GM19397 (cell line): ENCODE results near the gene CAVIN3.
"Not testable (repeated sequence)": the region's sequence is repeated elsewhere in the genome, so short reads cannot be mapped to it uniquely, and the experiment has no call there.

ENCODE experiments used
- ATAC-seq: cut with Tn5 transposase; IDR thresholded peaks from one replicate; pipeline ENCODE4 v1.9.1; 2021; ENCODE audit warnings: mild to moderate bottlenecking, moderate library complexity; ENCODE audit not compliant: unreplicated experiment

Gene CAVIN3

DNA sequence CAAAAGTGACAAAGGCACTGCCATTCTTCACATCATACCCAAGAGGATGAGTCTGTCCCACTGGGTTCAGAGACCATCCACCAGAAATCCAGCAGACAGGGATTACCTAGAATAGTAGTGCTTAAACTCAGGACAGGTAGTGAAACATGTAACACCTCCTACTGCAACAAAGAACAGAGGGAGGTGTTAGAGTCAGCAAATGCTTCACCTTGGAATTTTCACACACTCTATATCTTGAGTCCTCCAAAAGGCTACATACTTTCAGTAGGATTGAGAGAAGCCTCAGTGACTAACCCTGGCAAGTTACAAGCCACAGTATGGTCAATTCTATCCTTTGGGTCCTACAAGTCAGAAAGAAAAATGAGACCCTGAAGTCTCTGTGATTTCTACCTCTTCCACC, 6.0 kb upstream of the CAVIN3 start:
- no peak for ATAC-seq

- no peak for ATAC-seq
These were observed 3.1 kb upstream of the CAVIN3 start for GRCh38 chr11:6323291-6323905.

DNA sequence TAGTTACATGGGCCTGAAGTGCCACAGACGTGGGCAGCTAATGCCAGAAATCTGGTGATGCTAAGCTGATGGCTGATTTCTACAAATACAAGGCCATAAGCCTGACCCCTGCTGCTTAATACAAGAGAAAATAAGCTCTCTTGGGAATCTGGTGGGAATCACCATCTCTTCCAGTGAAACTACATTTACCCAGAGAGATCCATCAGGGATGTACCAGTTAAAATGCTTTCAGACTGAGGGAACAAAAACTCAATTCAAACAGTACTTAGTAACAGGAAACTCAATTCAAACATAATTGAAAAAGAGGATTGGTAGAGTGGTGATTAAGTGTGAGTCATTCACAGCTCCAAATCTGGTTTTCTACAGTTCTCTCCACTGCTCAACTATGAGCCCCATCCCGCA, 1.7 kb upstream of the CAVIN3 start:
- ATAC-seq, result no peak

GRCh38 chr11:6321356-6321755, 1.1 kb upstream of the CAVIN3 start:
- no peak for ATAC-seq

DNA sequence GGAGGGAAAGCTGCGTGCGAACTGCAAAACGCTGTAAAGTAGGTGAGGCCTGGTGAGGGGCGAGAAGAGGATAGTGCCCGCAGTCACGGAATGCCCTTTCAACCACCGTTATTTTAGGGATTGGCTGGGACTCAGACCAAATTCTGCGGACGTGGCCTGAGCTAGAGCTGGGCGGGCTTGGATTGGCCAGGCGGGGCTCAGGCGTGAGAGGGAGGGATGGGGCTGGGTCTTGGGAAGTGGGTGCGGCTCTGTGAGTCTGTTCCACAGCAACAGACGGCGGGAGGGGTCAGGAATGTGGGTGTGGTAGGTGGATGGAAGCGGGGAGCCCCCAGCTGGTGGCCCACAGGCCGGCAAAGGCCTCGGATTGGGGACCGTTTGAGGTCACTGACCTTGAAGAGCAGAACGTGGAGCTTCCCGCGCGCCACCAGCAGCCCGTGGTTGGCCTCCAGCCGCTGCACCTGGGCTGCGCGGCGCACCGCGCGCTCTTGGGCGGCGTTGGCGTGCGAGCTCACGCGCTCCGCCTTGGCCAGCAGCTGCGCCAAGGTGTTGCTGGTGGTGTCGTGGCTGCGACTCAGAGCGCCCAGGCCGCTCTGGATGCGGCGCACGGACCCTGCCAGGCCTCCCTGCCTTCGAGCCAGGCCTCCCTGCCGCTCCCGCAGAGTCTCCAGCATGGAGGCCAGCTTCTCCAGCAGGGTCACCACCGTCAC, 444 bp downstream of the CAVIN3 start:
- ATAC-seq, result peak; percentile 49

DNA sequence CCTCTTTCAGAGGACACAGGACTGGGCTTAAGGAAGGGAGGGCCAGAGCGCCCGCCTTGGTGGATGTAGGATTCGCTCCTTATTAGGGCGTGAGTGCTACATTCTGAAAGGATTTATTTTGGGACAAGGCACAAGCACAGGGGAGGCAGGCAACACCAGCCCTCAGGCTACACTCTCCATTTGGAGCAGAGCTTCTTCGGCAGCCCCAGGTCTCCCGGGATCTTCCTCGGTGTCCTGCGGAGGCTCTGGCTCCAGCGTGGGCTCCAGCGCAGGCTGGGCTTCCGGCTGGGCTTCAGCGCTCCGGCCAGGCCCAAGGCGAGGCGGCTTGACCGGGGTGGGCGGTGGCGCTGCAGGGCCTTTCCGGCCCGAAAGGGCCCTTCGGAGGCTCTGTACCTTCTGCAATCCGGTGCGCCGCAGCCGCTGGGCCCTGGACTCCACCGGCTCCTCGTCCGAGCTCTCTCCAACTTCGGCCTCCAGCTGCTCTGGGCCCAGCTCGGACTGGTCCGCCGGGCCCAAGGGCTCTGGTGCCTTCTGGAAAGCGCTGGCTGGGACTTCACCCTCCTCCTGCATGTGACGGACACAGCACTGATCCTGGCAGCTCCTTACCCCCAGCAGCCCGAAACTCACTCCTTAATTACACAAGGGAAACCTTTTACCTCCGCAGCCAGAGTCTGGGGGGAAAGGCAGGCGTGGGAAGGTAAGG, 1.1 kb downstream of the CAVIN3 start:
- ATAC-seq, result no peak

- no peak for ATAC-seq
These were observed 2.1 kb downstream of the CAVIN3 start for GRCh38 chr11:6318204-6318603.

DNA sequence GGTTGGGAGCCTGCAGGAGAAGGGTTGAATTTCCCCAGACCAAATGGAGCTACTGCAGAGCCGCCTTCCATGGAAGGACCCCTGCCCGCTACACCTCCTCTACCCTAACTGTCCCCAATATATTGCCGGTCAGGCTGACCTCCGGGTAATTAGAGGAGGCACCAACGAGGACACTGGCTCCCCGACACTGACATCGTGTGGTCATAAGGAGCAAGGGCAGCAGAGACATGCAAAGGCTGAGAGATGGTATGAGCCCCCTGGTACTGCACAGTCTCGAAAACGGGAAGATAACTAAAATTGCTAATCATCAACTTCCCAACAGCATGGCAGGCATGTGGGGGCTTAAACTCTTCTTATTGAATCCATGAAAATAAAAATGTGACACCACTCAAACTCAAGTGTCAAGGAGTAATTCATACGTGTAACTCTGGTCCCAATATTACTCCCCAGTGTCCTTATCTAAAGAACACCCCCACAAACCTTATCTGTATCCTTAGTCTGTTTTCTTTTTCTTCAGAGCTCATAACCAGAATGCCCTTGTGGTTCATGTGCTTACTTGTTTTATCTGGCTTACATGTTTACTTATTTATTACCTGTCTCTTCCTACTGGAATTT, 4.4 kb downstream of the CAVIN3 start:
- peak; percentile 49 for ATAC-seq

- ATAC-seq, result no peak
These were observed 8.2 kb downstream of the CAVIN3 start for GRCh38 chr11:6312106-6312505.

- ATAC-seq, result no peak
These were observed 12.4 kb downstream of the CAVIN3 start for GRCh38 chr11:6307876-6308275.

- no peak for ATAC-seq
These were observed 15.0 kb downstream of the CAVIN3 start for GRCh38 chr11:6305297-6305696.

- no peak for ATAC-seq
These were observed 16.6 kb downstream of the CAVIN3 start for GRCh38 chr11:6303661-6304060.

GRCh38 chr11:6301096-6301495, 19.2 kb downstream of the CAVIN3 start:
- ATAC-seq, result no peak

DNA sequence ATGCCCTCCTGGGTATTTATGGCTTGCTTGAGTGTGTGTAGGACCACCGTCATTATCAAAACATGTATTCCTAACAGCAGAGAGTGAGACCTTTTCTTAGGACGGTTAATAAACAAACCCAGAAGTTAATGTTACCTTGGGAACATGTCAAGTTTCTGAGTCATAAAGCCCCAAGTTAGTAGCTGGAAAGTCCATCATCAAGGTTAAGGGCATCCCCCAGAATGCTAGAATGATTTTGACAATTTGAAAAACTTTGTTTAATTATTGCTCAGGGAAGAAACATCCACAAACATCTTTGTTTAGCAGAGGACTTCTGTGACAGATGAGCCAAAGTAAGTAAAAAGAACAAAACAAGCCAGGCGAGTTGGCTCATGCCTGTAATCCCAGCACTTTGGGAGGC, 20.0 kb downstream of the CAVIN3 start:
- no peak for ATAC-seq

GRCh38 chr11:6298605-6299004, 21.7 kb downstream of the CAVIN3 start:
- ATAC-seq, result no peak

DNA sequence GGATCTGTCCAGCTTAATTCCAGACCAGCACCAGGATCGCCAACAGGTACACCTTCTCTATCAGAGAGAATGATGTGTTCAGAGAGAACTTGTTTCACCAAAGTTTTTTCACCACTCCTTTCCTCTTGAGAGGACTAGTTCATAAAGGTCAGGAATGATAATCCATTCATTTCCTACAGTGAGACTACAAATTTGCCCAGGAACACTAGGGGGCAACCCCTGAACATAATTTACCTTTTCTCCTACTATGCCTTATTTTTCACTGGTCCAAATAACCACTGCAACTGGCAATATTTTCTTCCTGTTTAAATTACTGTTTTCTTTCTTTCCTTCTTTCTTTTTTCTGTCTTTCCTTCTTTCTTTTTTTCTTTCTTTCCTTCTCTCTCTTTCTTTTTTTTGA, 22.5 kb downstream of the CAVIN3 start:
- no peak for ATAC-seq

DNA sequence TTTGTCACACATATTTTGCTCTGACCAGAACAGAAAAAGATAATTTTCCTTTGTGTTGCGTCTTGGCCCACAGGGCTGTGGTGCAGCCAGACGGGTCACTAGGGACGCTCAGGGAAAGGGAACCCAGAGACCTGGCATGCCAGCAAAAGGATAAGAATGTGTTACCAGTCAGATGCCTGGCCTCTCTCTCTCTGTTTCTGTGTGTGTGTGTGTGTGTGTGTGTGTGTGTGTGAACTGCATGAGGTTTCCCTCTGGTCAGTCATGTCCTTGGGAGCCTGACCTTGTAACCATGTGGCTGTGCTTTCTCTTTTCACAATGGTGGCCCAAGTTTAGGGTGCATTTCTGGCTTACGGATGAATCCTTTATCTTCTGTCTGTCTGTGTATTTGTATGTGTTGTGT, 35.3 kb downstream of the CAVIN3 start:
- no peak for ATAC-seq

- ATAC-seq, result no peak
These were observed 36.1 kb downstream of the CAVIN3 start for GRCh38 chr11:6284250-6284649.

DNA sequence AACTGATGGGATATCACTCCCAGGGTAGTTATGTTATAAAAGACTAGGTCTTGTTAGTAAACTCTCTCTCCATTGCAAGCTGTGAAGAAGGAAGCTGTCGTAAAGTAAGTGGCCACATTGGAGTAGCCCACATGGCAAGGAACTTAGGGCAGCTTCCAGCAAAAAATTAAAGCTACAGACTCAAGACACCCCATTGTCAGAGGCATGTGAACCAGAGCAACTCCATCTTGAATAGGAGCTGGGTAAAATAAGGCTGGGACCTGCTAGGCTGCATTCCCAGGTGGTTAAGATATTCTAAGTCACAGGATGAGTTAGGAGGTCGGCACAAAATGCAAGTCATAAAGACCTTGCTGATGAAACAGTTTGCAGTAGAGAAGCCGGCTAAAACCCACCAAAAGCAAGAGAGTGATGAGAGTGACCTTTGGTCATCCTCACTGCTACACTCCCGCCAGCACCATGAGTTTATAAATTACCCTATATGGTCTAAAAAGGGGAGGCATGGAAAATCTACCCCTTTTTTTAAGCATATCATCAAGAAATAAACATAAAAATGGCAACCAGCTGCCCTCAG, 36.8 kb downstream of the CAVIN3 start:
- no peak for ATAC-seq

DNA sequence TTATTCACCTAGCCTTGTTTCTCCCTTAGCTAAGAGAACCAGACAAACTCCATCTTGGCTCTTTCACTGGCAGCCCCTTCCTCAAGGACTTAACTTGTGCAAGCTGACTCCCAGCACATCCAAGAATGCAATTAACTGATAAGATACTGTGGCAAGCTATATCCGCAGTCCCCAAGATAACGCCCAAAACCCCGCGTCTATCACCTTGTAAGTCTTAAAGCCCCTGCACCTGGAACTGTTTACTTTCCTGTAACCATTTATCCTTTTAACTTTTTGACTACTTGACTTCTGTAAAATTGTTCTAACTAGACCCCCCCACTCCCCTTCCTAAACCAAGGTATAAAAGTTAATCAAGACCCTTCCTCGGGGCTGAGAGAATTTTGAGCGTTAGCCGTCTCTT, 39.5 kb downstream of the CAVIN3 start:
- not testable (repeated sequence) for ATAC-seq

GRCh38 chr11:6273188-6273587, 47.1 kb downstream of the CAVIN3 start:
- no peak for ATAC-seq
